NOMO-1 treated with DMSO at 0.1 percent for 48 hours (cell line): ENCODE results near the gene ATF6B.
"Not testable (repeated sequence)": the region's sequence is repeated elsewhere in the genome, so short reads cannot be mapped to it uniquely, and the experiment has no call there.

Experiments
- DNase-seq: peaks from one replicate; lab custom pipeline; 2025; ENCODE audit not compliant: unreplicated experiment; lab: John Stamatoyannopoulos, UW

The ATF6B gene

DNA sequence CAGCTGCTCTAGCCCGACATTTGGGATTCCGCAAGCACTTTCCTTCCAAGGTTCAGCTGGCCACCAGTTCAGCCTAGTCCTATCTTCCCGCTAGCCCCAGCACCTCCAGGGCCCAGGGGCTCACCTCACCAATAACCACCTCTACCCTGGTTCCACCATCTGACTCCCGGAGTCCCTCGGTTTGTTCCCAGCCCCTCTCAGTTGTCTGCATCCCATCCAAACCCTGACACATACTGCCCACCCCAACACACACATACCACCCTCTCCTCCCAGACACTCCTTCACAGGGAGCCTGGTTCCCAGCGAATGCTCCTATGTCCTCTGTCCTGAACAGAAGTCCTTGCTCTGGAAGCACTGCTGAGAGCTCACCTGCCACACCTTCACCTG, 19.3 kb downstream of the ATF6B start:
- no peak for DNase-seq

GRCh38 chr6:32108094-32108627, 19.9 kb downstream of the ATF6B start:
- DNase-seq, result no peak

- no peak for DNase-seq
Measured at GRCh38 chr6:32107406-32107805, 20.6 kb downstream of the ATF6B start.

- no peak for DNase-seq
Measured at GRCh38 chr6:32105433-32105832, 22.6 kb downstream of the ATF6B start.

DNA sequence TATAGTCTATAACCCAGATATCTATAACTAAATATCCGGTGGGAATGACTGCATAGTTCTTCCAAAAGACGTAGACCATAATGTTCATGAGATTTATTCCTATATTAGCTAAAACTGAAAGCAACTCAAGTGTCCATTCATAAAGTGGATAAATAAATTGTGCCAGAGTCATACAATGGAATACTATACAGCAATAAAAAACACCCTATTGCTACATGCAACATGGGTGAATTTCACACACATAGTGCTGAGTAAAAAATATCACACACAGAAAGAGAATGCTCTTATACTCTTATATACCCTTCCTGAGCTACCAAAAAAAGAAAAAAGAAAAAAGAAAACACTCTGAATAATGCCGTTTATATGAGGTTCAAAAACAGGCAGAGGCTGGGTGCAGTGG, 25.8 kb downstream of the ATF6B start:
- no peak for DNase-seq

DNA sequence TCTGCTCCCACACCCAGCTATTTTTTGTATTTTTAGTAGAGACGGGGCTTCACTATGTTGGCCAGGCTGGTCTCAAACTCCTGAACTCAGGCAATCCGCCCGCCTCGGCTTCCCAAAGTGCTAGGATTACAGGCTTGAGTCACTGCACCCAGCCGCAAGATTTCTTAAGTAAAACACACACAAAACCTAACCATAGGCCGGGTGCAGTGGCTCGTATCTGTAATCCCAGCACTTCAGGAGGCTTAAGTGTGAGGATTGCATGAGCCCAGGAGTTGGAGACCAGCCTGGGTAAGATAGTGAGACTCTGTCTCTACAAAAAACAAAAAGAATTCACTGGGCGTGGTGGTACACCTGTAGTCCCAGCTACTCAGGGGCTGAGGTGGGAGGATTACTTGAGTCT, 27.8 kb downstream of the ATF6B start:
- not testable (repeated sequence) for DNase-seq

DNA sequence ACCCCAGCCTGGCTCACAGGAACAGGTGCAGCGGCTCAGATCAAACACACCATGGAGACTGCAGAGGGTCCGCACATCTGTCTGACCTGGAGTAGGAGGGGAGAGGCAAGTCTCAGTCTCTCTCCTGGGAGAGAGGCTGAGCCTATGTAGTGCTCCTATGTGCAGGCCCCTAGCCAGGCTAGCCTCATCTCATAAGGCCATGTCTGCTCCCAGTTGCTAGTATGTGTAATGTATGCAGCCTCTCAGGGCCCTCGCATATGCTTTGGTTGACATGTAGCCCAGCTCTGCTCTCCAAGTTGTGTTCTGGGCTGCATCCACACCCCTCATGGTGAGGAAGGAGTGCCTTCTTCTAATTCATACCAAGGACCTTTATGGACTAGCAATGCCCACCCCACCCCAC, 30.7 kb downstream of the ATF6B start:
- no peak for DNase-seq

GRCh38 chr6:32096394-32097258, 31.4 kb downstream of the ATF6B start:
- DNase-seq, result no peak

- DNase-seq, result no peak
Measured at GRCh38 chr6:32096087-32096393, 32.0 kb downstream of the ATF6B start.

DNA sequence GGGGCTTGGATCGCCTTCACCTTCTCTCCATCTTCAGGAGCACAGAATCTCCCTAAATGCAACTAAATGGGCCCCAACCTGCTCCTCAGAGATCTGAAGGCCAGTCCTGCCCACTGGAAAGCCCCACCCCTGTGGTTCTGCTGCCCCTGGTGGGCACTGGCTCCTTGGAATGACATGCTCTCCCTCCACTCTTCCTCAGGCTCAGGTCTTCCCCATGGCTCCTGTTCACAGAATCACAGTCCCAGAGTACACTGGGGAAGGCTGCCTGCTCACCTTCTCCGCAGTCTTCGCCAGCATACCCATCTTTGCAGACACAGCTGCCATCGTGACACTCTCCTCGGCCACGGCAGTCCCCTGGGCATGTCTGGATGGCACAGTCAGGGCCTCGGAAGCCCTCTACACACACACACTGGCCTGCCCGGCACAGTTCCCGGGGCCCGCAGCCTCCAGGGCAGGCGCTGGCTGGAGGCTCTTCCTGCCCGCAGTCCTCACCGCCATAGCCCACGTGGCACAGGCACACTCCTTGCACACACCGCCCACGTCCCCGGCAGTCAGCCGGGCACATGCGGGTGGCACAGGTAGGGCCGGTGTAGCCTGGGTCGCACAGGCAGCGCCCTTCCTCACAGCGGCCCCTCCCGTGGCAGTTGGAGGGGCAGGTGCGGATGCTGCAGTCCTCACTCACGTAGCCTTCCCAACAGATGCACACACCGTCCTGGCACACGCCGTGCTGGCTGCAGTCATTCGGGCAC, 32.5 kb downstream of the ATF6B start:
- DNase-seq, result no peak

DNA sequence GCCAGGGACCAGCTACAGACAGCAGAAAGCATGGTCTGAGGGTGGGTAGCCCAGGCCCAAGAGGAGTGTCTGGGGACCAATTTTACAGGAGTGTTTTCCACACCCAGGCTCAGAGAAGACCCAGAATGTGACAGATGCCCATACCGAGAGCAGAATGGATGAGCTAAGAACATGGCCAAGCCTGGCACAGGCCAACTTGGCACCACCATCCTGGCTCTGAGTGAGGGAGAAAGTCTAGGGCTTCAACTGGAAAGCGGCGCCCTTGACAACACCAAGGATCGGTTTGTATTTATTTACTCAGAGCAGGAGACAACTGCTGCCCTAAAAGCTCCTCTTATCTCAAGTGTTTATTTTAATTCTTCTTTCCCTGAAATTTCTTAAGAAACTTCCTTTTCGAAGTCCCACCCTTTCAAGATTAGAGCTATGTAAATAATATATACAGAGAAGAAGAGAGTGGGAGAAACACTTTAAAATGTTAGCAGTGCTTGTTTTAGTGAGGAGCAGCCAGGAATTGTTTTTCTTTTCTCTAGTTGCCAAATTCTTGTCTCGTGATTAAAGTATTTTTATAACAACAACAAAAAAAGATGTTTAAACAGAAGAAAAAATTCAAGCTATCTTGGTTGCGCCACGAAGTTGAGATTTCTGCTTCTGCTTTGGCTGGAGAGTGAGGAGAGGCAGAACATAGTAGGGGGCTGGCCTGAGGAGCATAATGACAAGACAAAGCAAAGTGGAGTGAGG, 35.1 kb downstream of the ATF6B start:
- DNase-seq, result no peak

GRCh38 chr6:32089082-32089828, 38.8 kb downstream of the ATF6B start:
- no peak for DNase-seq

GRCh38 chr6:32088487-32089049, 39.5 kb downstream of the ATF6B start:
- DNase-seq, result no peak

DNA sequence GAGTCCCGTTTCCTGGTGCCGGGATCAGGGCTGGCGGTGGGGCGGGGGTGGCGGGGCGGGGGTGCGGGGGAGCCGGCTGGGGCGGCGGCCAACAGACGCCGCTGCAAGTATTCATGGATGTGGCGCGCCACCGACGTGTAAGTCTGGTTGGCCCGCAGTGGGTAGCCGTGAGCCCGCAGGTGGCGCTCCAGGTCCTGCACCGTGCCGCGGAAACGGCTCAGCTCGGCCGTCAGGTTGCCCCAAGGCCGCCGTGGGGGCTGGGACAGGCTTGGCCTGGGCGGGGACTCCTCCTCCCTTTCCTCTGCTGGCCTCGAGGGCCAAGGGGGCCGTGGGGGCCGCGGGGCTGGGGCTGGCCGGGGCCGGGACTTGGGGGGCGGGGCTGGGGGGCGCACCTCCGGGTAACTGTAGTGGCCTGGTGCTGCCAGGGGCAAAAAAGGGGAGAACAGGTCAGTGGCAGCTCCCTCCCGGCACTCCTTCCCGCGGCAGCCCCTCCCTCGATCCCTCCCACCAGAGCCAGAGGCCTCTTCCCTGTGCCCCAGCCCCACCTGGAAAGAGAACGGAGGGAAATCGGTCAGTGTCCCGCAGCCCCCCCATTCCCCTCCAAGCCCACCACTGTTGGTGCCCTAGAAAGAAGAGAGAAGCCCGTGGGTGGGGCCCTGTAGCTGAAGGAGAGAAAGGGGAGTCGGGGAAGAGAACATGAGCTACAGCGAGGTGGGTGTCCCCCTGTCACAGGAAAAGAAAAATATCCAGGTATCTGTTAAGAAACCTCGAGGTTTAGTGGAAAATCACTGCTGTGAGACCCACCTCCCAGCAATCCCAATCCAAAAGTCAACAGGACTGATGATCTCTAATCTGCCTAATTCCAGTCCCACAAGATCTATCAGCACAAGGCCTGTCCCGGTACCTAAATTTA, 40.2 kb downstream of the ATF6B start:
- peak; percentile 76 for DNase-seq

DNA sequence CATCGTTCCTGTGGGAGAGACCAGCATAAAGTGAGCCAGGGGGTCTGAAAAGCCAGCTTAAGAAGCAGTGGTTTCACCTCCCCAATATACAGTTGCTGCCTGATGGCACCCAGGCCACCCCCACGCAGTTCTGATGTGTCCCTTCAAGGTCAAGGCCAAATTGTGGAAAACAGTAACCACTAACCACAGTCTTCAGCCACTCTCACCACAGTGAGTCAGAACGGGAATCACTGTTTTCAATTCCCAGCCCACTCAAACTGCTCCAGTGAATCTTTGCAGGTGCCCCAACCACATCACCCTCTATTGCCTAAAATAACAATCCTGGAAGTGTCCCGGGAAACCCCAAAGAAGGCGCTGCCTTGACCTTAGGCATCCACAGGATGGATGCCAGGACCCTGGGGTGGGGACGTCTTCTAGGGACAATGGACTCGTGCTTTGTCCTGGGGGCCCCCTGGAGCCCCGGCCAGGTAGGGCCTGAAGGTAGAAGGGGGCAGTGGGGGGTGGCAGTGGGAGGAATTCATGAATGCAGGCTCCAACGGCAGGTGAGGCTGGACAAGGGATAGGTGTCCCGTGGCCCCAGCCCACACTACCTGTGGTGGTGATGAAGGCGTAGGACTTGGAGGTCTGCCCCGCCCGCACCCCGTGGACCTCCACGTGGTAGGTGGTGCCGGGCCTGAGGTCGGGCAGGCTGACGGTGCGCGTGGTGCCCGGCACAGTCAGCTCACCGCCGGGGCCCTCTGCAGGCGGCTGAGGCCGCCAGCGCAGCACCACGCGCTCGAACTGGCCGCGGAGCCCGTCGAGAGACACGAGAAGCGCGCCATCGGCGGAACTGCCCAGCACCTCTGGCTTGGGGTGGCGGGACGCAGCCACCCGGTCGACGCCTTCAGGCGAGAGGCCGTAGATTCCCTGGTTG, 41.1 kb downstream of the ATF6B start:
- peak; percentile 50 for DNase-seq

DNA sequence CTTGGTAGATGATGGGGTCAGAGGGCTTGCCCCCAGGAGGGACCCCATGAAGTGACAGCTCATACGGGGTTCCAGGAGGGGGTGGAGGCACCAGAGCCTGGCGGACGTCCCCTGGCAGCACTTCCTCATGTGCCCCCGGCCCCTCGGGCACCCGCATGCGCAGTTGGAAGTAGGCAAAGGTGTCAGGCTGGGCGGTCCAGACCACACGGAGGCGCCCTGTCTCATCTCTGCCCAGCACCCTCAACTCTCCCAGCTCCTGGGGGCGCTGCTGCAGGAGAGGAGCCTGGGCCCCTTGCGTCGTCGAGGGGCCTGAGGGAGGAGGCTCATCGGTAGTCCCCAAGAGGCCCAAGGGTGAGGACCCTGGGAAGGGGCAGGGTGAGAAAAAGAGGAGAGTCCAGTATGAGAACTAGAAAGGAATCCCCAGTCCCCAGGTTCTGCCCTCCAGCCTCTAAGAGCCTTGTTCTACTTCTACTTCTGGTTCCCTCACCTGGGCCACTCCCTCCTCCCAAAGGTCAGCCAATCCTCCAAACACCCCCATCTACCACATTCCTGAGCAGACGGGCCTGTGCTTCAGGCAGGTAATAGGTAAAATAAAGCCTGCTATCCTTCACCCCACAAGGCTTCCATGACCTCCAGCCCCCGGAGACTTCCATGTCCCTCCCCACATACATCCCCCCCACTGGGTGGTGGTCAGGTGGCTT, 42.1 kb downstream of the ATF6B start:
- DNase-seq, result no peak

DNA sequence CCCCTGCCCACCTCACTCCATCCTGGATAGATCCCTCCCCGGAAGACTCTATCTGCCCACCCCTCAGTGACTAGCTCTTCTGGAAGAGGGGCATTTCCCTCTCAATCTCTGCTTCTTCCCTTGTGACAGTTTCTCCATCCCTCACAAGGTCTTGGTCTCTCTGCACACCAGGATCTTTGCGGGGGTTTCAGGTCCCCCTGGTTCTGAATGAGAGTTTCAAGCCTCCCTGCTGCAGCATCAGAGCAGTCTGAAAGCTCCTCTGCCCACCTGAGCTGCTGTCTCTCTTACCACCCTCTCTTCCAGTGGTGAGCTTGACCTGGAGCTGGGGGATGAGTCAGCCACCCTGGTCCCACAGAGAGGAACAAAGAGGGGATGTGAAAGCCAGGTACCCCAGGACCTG, 43.3 kb downstream of the ATF6B start:
- DNase-seq, result no peak
